ENCODE data around the gene TMEM273.

The TMEM273 gene

GRCh38 chr10:49167425-49168170 is 20.6 kb downstream of the TMEM273 start:
- H3K4me2 ChIP-seq (ENCODE audit: low read length) = no peak overlapping the region
- H3K36me3 ChIP-seq (ENCODE audit: insufficient read depth, low read length) = no peaks in the 10 kb centered on the region
- no peak overlapping the region for H3K9ac ChIP-seq (ENCODE audit: low read depth, low read length)
- no peaks in the 10 kb centered on the region for H3K4me1 ChIP-seq (ENCODE audit: control insufficient read depth, insufficient read depth, low read length)
- H3K9me3 ChIP-seq (replicated peaks; ENCODE audit: low read length) = no peaks in the 10 kb centered on the region
- peaks cover 11% of the 10 kb centered on the region for H3K27me3 ChIP-seq (ENCODE audit: control insufficient read depth, insufficient read depth, low read length)
- no peak overlapping the region for H3K4me3 ChIP-seq (ENCODE audit: low read length)

- Histone ChIP-seq H3K27me3 (ENCODE audit: control insufficient read depth, insufficient read depth, low read length) (peaks cover 7% of the 10 kb centered on the region), H3K36me3 (ENCODE audit: insufficient read depth, low read length) (no peaks in the 10 kb centered on the region), H3K4me3 (ENCODE audit: low read length) (no peak overlapping the region), H3K4me2 (ENCODE audit: low read length) (no peak overlapping the region), H3K9ac (ENCODE audit: low read depth, low read length) (no peak overlapping the region), H3K4me1 (ENCODE audit: control insufficient read depth, insufficient read depth, low read length) (no peaks in the 10 kb centered on the region), H3K9me3 (replicated peaks; ENCODE audit: low read length) (no peaks in the 10 kb centered on the region)
Measured at GRCh38 chr10:49166484-49167400, 21.4 kb downstream of the TMEM273 start.

- Histone ChIP-seq H3K9ac (ENCODE audit: low read depth, low read length) (no peak overlapping the region), H3K27me3 (ENCODE audit: control insufficient read depth, insufficient read depth, low read length) (no peaks in the 10 kb centered on the region), H3K4me3 (ENCODE audit: low read length) (no peak overlapping the region), H3K4me1 (ENCODE audit: control insufficient read depth, insufficient read depth, low read length) (no peaks in the 10 kb centered on the region), H3K9me3 (replicated peaks; ENCODE audit: low read length) (no peaks in the 10 kb centered on the region), H3K4me2 (ENCODE audit: low read length) (no peak overlapping the region), H3K36me3 (ENCODE audit: insufficient read depth, low read length) (no peaks in the 10 kb centered on the region)
Measured at GRCh38 chr10:49165821-49166483, 22.2 kb downstream of the TMEM273 start.

GRCh38 chr10:49165259-49165658 is 22.9 kb downstream of the TMEM273 start:
- Histone ChIP-seq H3K4me2 (ENCODE audit: low read length) (no peak overlapping the region), H3K27me3 (ENCODE audit: control insufficient read depth, insufficient read depth, low read length) (no peaks in the 10 kb centered on the region), H3K9me3 (replicated peaks; ENCODE audit: low read length) (no peaks in the 10 kb centered on the region), H3K36me3 (ENCODE audit: insufficient read depth, low read length) (no peaks in the 10 kb centered on the region), H3K4me3 (ENCODE audit: low read length) (no peak overlapping the region), H3K4me1 (ENCODE audit: control insufficient read depth, insufficient read depth, low read length) (no peaks in the 10 kb centered on the region), H3K9ac (ENCODE audit: low read depth, low read length) (no peak overlapping the region)

- no peak overlapping the region for H3K9ac ChIP-seq (ENCODE audit: low read depth, low read length)
- no peaks in the 10 kb centered on the region for H3K9me3 ChIP-seq (replicated peaks; ENCODE audit: low read length)
- no peak overlapping the region for H3K4me3 ChIP-seq (ENCODE audit: low read length)
- H3K27me3 ChIP-seq (ENCODE audit: control insufficient read depth, insufficient read depth, low read length) = peaks cover under 1% of the 10 kb centered on the region
- H3K36me3 ChIP-seq (ENCODE audit: insufficient read depth, low read length) = no peaks in the 10 kb centered on the region
- H3K4me2 ChIP-seq (ENCODE audit: low read length) = no peak overlapping the region
- H3K4me1 ChIP-seq (ENCODE audit: control insufficient read depth, insufficient read depth, low read length) = no peaks in the 10 kb centered on the region
Measured at GRCh38 chr10:49164559-49165188, 23.5 kb downstream of the TMEM273 start.

GRCh38 chr10:49163741-49164140 is 24.4 kb downstream of the TMEM273 start:
- Histone ChIP-seq H3K27me3 (ENCODE audit: control insufficient read depth, insufficient read depth, low read length) (peaks cover 7% of the 10 kb centered on the region), H3K4me3 (ENCODE audit: low read length) (no peak overlapping the region), H3K4me2 (ENCODE audit: low read length) (no peak overlapping the region), H3K9ac (ENCODE audit: low read depth, low read length) (no peak overlapping the region), H3K36me3 (ENCODE audit: insufficient read depth, low read length) (no peaks in the 10 kb centered on the region), H3K4me1 (ENCODE audit: control insufficient read depth, insufficient read depth, low read length) (no peaks in the 10 kb centered on the region), H3K9me3 (replicated peaks; ENCODE audit: low read length) (no peaks in the 10 kb centered on the region)

GRCh38 chr10:49162761-49163310 is 25.4 kb downstream of the TMEM273 start:
- H3K36me3 ChIP-seq (ENCODE audit: insufficient read depth, low read length) = no peaks in the 10 kb centered on the region

GRCh38 chr10:49162063-49162462 is 26.1 kb downstream of the TMEM273 start:
- Histone ChIP-seq H3K9ac (ENCODE audit: low read depth, low read length) (no peak overlapping the region), H3K4me3 (ENCODE audit: low read length) (no peak overlapping the region), H3K9me3 (replicated peaks; ENCODE audit: low read length) (no peaks in the 10 kb centered on the region), H3K36me3 (ENCODE audit: insufficient read depth, low read length) (no peaks in the 10 kb centered on the region), H3K4me2 (ENCODE audit: low read length) (no peak overlapping the region), H3K27me3 (ENCODE audit: control insufficient read depth, insufficient read depth, low read length) (peaks cover 8% of the 10 kb centered on the region), H3K4me1 (ENCODE audit: control insufficient read depth, insufficient read depth, low read length) (no peaks in the 10 kb centered on the region)

More at GRCh38 chr10:49162761-49163310, 25.4 kb downstream of the TMEM273 start:
- no peak overlapping the region for H3K4me3 ChIP-seq (ENCODE audit: low read length)
- H3K4me1 ChIP-seq (ENCODE audit: control insufficient read depth, insufficient read depth, low read length) = no peaks in the 10 kb centered on the region
- H3K9me3 ChIP-seq (replicated peaks; ENCODE audit: low read length) = no peaks in the 10 kb centered on the region
- H3K9ac ChIP-seq (ENCODE audit: low read depth, low read length) = no peak overlapping the region
- peaks cover 7% of the 10 kb centered on the region for H3K27me3 ChIP-seq (ENCODE audit: control insufficient read depth, insufficient read depth, low read length)
- no peak overlapping the region for H3K4me2 ChIP-seq (ENCODE audit: low read length)

- no peak overlapping the region for H3K4me3 ChIP-seq (ENCODE audit: low read length)
- no peaks in the 10 kb centered on the region for H3K4me1 ChIP-seq (ENCODE audit: control insufficient read depth, insufficient read depth, low read length)
- no peaks in the 10 kb centered on the region for H3K36me3 ChIP-seq (ENCODE audit: insufficient read depth, low read length)
- no peaks in the 10 kb centered on the region for H3K9me3 ChIP-seq (replicated peaks; ENCODE audit: low read length)
- H3K4me2 ChIP-seq (ENCODE audit: low read length) = no peak overlapping the region
- no peak overlapping the region for H3K9ac ChIP-seq (ENCODE audit: low read depth, low read length)
- peaks cover 11% of the 10 kb centered on the region for H3K27me3 ChIP-seq (ENCODE audit: control insufficient read depth, insufficient read depth, low read length)
Measured at GRCh38 chr10:49161411-49161997, 26.7 kb downstream of the TMEM273 start.

- no peak overlapping the region for H3K4me3 ChIP-seq (ENCODE audit: low read length)
- H3K4me2 ChIP-seq (ENCODE audit: low read length) = no peak overlapping the region
- no peaks in the 10 kb centered on the region for H3K4me1 ChIP-seq (ENCODE audit: control insufficient read depth, insufficient read depth, low read length)
Measured at GRCh38 chr10:49160814-49161213, 27.4 kb downstream of the TMEM273 start.

More at GRCh38 chr10:49160814-49161213, 27.4 kb downstream of the TMEM273 start:
- no peaks in the 10 kb centered on the region for H3K36me3 ChIP-seq (ENCODE audit: insufficient read depth, low read length)
- no peaks in the 10 kb centered on the region for H3K9me3 ChIP-seq (replicated peaks; ENCODE audit: low read length)
- H3K9ac ChIP-seq (ENCODE audit: low read depth, low read length) = no peak overlapping the region
- H3K27me3 ChIP-seq (ENCODE audit: control insufficient read depth, insufficient read depth, low read length) = peaks cover 13% of the 10 kb centered on the region
